GM12892 (cell line): Measurements from ENCODE around the gene CCDC137.

Source experiments
- POLR2A ChIP-seq: IDR thresholded peaks from 2 replicates; pipeline ENCODE4 v1.6.1; 2011; ENCODE audit warnings: low read depth, low read length, control low read depth
- POLR2AphosphoS5 ChIP-seq: IDR thresholded peaks from 2 replicates; pipeline ENCODE4 v1.6.1; 2011; ENCODE audit warnings: low read depth, low read length, control low read depth
- TAF1 ChIP-seq: IDR thresholded peaks from 2 replicates; pipeline ENCODE4 v1.6.1; 2011; ENCODE audit warnings: low read depth, mild to moderate bottlenecking, control low read depth, low read length, borderline replicate concordance

GRCh38 chr17:81712468-81713003, 46.0 kb downstream of the CCDC137 start:
- TF ChIP-seq POLR2A (no peak), TAF1 (no peak), POLR2AphosphoS5 (no peak; the same call in 1 of the 2 replicates)
